Activated CD8-positive, alpha-beta memory T cell treated with anti-CD3 and anti-CD28 coated beads for 24 hours (primary cell): Measurements from ENCODE around the gene LIMCH1.
"Not testable (repeated sequence)": the region's sequence is repeated elsewhere in the genome, so short reads cannot be mapped to it uniquely, and the experiment has no call there.

ENCODE experiments used
- DNase-seq: peaks from one replicate; pipeline ENCODE4 v3.0.0-alpha.2; 2020

LIMCH1 gene

DNA sequence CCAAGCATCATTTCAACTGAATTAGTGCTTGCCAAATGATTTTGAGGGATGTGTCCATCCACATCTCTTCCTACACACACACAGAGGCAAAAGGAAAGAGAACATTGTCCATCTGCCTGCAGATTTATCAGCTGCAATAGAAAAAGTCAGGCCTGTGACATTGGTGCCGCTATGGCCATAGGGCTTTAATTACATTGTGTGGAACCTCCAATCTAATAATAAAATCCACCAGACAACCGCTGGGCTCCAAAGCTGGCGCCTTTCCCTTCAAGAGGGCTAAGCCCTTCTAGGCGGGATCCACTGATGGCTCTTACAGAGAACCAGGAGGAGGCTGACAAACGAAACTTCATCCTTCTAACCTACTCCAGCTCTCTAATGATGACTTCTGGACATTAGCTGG lies 150.0 kb downstream of the LIMCH1 start:
- DNase-seq = no peak

DNA sequence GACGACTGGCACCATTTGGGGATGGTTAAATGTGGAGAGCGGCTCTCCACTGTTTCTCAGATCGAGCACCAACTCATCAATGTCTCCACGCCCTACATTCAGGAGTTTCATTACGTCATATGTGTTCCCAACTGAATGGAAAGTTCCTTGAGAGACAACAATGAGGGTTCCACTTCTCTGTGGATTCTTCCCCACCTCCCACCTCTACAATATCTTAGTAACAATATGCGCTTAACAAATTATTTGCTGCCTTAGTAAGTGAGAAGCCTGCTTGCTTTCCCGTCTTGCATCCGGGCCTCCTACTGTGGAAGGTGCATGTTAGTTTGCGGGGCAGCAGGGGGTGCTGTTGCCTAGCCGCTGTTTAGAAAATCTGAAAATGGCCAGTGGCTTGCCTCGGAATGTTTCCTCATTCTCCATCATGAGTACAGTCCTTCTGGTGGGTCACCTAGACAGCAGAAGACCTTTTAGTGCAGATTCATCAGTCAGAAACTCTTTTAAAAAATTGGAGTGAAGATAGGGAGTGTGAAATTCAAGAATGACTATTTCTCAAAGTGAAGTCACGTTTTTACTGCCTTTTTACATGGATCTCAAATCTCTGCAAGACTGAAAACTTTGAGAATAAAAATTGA lies 154.9 kb downstream of the LIMCH1 start:
- DNase-seq = peak; percentile 63

- DNase-seq = no peak
These were observed 155.7 kb downstream of the LIMCH1 start for GRCh38 chr4:41693629-41694028.

GRCh38 chr4:41696131-41696530 lies 158.2 kb downstream of the LIMCH1 start:
- no peak for DNase-seq

DNA sequence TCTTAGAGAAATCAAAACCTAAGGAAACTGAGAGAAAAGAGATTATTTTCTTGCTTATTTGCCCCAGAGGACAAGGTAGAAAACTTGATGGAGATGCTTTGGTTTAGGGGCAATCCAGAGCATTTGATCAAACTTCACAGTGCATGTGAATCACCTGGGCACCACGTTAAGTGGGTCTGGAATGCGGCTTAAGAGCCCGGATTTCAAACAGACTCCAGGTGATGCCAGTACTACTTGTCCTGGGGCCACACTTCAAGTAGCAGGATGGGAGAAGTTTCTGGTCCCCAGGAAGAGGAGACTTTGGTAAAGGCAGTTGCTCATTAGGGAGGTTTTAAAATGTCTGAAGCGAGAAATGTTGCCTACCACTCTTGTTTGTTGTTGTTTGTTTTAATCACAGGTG lies 158.8 kb downstream of the LIMCH1 start:
- DNase-seq = no peak

- no peak for DNase-seq
These were observed 164.0 kb downstream of the LIMCH1 start for GRCh38 chr4:41701983-41702382.

DNA sequence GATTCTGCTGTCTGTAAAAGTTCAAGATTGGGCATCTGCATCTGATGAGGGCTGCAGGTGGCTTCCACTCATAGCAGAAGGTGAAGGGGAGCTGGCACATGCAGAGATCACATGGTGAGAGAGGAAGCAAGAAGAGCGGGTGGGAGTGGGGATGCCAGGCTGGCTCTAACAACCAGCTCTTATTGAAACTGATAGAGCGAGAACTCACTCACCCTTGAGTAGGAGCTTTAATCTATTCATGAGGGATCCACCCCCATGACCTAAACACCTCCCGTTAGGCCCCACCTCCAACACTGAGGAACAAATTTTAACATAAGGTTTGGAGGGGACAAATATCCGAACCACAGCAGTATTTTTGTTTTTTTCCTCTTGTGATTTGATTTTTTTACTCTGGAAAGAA lies 164.8 kb downstream of the LIMCH1 start:
- no peak for DNase-seq

DNA sequence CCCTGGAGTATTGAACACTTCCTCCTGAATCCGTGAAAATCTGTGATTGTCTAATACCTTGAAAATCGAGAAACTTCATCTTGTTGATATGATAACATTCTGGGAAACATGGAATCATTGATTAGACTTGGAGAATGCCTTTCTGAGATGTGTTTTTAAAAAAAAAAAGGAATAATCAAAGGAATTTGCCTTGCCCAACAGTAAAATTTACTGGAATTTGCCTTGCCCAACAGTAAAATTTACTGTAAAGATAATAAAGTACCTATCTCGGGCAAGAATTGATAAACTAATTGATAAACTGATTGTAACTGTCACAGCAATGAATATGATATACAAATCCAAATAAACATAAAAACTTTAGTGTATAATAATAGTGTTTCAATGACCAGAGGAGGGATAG lies 165.8 kb downstream of the LIMCH1 start:
- DNase-seq = no peak

DNA sequence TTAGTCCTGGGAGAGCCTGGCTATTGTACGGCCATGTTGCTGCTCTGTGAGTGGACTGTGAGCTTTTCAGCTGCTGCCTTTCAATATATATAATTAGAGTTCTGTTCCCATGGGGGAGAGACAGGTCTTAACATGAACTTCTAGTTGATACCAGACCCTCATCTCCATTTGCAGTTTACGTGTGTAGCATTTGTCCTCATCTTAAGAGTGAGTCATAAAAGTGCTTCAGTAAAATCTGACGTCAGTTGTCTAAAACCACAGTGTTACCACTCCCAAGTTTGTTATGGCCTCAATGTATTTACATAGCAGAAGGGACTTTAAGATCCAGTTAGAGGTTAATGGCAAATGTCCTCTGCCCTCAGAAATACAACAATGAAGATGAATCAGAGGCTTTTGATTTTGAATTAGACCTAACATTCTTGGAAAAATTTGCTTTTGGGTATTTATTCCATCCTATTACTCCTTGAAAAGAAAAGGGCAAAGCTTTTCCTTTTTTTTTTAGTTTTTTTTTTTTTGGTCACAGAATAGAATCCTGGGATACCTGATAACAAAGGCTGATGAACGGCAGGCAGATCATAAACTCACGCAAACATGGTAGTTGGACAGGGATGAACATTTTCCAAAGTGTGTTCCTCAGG lies 172.0 kb downstream of the LIMCH1 start:
- no peak for DNase-seq

GRCh38 chr4:41711654-41712053 lies 173.7 kb downstream of the LIMCH1 start:
- DNase-seq = not testable (repeated sequence)

DNA sequence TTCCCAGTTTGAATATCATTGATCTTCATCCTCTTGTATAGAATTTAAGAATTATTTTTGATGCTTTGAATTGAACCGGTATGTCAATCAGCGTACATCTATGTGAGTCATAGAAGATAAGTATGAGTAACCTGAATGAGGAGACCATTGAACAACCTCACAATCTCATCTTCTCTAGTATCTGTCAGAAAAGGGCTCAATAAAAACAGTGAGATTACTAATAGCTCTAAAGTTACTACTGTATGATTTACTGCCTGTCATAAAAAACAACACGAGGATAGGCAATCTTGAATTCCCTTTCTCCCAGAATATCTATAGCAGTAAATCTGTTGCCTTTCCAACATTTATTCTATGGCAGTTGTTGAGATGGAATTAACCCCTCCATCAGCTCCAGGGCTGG lies 174.5 kb downstream of the LIMCH1 start:
- DNase-seq = no peak

- DNase-seq = no peak
These were observed 175.8 kb downstream of the LIMCH1 start for GRCh38 chr4:41713768-41714167.

GRCh38 chr4:41714364-41715000 lies 176.5 kb downstream of the LIMCH1 start:
- no peak for DNase-seq

DNA sequence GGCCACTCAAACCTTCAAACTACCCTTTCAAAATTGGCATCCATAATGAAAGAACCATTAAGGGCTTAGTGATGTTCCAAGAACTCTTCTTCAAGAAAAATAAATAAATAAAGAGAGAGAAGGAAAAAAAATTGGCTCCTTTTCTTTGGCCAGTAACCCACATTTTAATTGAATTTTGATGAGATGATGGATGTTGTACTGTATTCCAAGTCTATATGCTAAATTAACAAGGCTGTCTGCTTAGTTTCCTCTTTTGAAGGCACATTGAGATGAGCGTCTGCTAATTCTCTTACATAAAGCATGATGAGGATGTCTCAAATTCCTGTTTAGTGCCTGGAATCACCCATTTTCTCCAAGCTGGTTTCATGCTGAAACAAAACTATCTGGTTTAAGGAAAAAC lies 177.2 kb downstream of the LIMCH1 start:
- no peak for DNase-seq

DNA sequence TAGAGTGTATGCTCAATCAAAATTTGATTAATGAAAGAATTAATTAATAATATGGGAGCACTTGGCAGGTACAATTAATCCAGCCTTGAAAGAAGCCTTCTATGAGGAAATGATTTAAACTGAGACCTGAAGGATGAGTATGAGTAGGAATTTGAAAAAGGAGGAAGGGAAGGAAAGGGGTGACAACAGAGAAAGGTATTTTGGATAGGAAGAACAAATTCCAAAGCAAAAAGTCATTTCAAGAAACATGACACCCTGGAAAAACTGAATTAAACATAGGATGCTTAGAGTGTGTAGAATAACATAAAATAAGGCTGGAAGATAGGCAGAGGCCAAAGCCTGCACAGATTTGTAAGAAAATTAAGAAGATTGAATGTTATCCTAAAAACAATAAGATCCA lies 180.9 kb downstream of the LIMCH1 start:
- DNase-seq = no peak

DNA sequence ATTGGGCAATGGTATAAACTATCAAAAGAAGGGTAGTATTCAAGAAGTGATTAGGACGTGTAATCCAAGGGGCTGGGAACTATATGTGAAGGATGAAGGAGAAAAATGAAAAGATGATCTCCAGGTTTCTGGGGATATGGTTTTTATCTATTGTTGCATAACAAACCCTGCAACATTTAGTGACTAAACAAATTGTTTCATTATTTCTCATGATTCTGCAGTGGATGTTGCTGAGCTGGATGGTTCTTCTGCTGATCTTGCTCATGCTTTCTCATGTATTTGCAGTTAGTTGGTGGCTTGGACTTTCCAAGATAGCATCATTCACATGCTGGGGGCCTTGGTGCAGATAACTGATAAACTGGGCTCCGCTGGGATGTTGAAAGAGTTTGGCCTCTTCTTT lies 181.5 kb downstream of the LIMCH1 start:
- DNase-seq = no peak

DNA sequence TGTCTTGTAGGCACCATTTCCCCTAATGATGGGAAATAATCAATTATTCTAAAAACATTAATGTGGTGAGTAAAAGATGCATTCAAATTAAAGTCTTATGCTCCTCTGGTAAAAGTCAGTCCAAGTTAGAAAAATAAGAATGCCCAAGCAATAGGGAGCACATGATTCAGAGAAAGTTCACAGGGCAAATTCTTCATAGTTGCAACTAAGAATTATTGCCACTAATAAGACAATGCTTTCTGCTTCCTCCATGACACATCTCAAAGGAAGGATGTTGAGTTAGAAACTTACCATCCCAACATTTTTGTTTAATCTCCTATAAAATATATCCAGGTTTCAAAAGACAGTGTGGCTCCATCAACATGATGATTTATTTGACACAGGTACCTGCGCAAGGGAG lies 184.2 kb downstream of the LIMCH1 start:
- DNase-seq = no peak

GRCh38 chr4:41723286-41723685 lies 185.3 kb downstream of the LIMCH1 start:
- no peak for DNase-seq

- DNase-seq = no peak
These were observed 187.3 kb downstream of the LIMCH1 start for GRCh38 chr4:41725254-41725653.

DNA sequence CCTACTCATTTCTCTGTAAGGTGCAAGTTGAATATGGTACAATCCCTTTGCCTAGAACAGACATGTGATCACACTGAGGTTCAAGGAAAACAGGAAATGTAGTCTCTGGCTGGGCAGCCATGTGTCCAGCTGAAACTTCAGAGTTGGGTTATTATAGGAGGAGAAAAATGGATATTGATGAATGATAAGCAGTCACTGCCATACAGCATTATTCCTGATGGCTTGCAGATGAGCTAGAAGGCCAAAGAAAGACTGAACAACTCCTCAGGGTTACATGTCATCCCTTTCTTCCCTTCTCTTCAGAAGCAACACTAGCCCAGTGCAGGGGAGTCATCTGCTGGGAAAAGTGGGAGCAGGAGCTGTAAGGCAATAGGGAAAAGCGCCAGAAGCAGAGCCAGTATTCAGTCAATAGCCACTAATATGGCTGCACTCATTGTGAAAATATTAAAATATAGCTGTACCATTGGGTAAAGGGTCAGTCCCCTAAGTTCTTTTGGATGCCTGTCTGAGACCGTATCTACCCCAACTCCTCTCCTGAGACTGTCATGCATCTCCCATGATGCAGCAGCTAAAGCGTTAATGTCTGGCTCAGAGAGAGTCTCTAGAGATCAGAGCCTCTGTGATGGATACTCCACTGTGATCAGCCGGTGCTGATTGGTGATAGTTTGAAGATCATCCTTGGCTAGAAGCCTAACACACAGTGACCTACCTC lies 190.1 kb downstream of the LIMCH1 start:
- DNase-seq = no peak

- DNase-seq = no peak
These were observed 190.6 kb downstream of the LIMCH1 start for GRCh38 chr4:41728573-41728913.

- DNase-seq = no peak
These were observed 193.7 kb downstream of the LIMCH1 start for GRCh38 chr4:41731569-41732126.

GRCh38 chr4:41734371-41734770 lies 196.4 kb downstream of the LIMCH1 start:
- no peak for DNase-seq

DNA sequence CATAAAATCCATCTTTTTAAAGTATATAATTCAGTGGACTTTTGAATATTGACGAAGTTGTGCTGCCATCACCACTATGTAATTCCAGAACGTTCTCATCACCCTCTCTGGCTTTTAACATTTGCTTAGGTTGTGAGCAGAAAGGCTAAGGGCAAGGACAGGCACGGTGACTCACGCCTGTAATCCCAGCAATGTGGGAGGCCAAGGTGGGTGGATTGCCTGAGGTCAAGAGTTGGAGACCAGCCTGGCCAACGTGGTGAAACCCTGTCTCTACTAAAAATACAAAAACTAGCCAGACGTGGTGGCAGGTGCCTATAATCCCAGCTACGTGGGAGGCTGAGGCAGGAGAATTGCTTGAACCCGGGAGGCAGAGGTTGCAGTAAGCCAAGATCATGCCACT lies 199.5 kb downstream of the LIMCH1 start:
- not testable (repeated sequence) for DNase-seq
